T-helper 2 cell treated with Interferon-gamma antibody and Interleukin-4, amounts not matched to agents 5 μg/mL and 100 μg/mL, for 36 hours (primary cell): ENCODE data around the gene TMOD3.
"Not testable (repeated sequence)": the region's sequence is repeated elsewhere in the genome, so short reads cannot be mapped to it uniquely, and the experiment has no call there.

ENCODE experiments used
- DNase-seq: peaks from one replicate; pipeline ENCODE4 v3.0.0; 2021; ENCODE audit warnings: low spot score
- H3K27ac Mint-ChIP-seq: one replicate; pipeline ENCODE4 v1.8.0; 2021; ENCODE audit warnings: mild to moderate bottlenecking, mixed read lengths
- H3K27me3 Mint-ChIP-seq: one replicate; pipeline ENCODE4 v1.8.0; 2021; ENCODE audit warnings: low read depth, mixed read lengths
- H3K36me3 Mint-ChIP-seq: one replicate; pipeline ENCODE4 v1.8.0; 2021; ENCODE audit warnings: low read depth, mixed read lengths
- H3K4me1 Mint-ChIP-seq: one replicate; pipeline ENCODE4 v1.8.0; 2021; ENCODE audit warnings: low read depth, mixed read lengths
- H3K4me3 Mint-ChIP-seq: one replicate; pipeline ENCODE4 v1.8.0; 2022; ENCODE audit warnings: mild to moderate bottlenecking, moderate library complexity, mixed read lengths
- H3K9me3 Mint-ChIP-seq: one replicate; pipeline ENCODE4 v1.8.0; 2021; ENCODE audit warnings: mixed read lengths

The TMOD3 gene

GRCh38 chr15:51884517-51885236 lies 55.2 kb downstream of the TMOD3 start:
- Mint-ChIP-seq H3K36me3 (peaks cover 20% of the 10 kb centered on the region), H3K9me3 (no peaks in the 10 kb centered on the region), H3K27me3 (no peaks in the 10 kb centered on the region), H3K27ac (no peak overlapping the region), H3K4me3 (no peak overlapping the region), H3K4me1 (peaks cover 2% of the 10 kb centered on the region)
- DNase-seq: no peak

- H3K27ac Mint-ChIP-seq, H3K4me1 Mint-ChIP-seq, DNase-seq, H3K27me3 Mint-ChIP-seq, H3K4me3 Mint-ChIP-seq, H3K9me3 Mint-ChIP-seq: not testable (repeated sequence)
- H3K36me3 Mint-ChIP-seq: peaks cover 23% of the 10 kb centered on the region
These were observed 56.3 kb downstream of the TMOD3 start for GRCh38 chr15:51885758-51886157.

GRCh38 chr15:51887887-51888592 lies 58.6 kb downstream of the TMOD3 start:
- Mint-ChIP-seq H3K4me1 (peaks cover 2% of the 10 kb centered on the region), H3K9me3 (no peaks in the 10 kb centered on the region), H3K36me3 (peaks cover 32% of the 10 kb centered on the region), H3K27ac (no peak overlapping the region), H3K27me3 (no peaks in the 10 kb centered on the region), H3K4me3 (no peak overlapping the region)
- no peak for DNase-seq

- no peak overlapping the region for H3K27ac Mint-ChIP-seq
- H3K4me1 Mint-ChIP-seq: peaks cover 2% of the 10 kb centered on the region
- no peaks in the 10 kb centered on the region for H3K9me3 Mint-ChIP-seq
- H3K36me3 Mint-ChIP-seq: peaks cover 36% of the 10 kb centered on the region
- no peak overlapping the region for H3K4me3 Mint-ChIP-seq
- H3K27me3 Mint-ChIP-seq: no peaks in the 10 kb centered on the region
- DNase-seq: no peak
These were observed 59.2 kb downstream of the TMOD3 start for GRCh38 chr15:51888593-51889195.

- Mint-ChIP-seq H3K27me3 (no peaks in the 10 kb centered on the region), H3K9me3 (no peaks in the 10 kb centered on the region), H3K27ac (no peak overlapping the region), H3K4me1 (peaks cover 1% of the 10 kb centered on the region), H3K36me3 (peaks cover 34% of the 10 kb centered on the region), H3K4me3 (no peak overlapping the region)
- no peak for DNase-seq
These were observed 60.0 kb downstream of the TMOD3 start for GRCh38 chr15:51889486-51889885.

- H3K27ac Mint-ChIP-seq: no peak overlapping the region
- H3K36me3 Mint-ChIP-seq: peaks cover 53% of the 10 kb centered on the region
- no peaks in the 10 kb centered on the region for H3K27me3 Mint-ChIP-seq
- no peak overlapping the region for H3K4me3 Mint-ChIP-seq
- DNase-seq: no peak
- peaks cover 1% of the 10 kb centered on the region for H3K4me1 Mint-ChIP-seq
- no peaks in the 10 kb centered on the region for H3K9me3 Mint-ChIP-seq
These were observed 75.0 kb downstream of the TMOD3 start for GRCh38 chr15:51904421-51904820.

GRCh38 chr15:51904931-51905330 lies 75.5 kb downstream of the TMOD3 start:
- no peak overlapping the region for H3K27ac Mint-ChIP-seq

GRCh38 chr15:51907136-51907862 lies 77.8 kb downstream of the TMOD3 start:
- DNase-seq: no peak
- Mint-ChIP-seq H3K4me1 (peaks cover 1% of the 10 kb centered on the region), H3K27ac (no peak overlapping the region), H3K36me3 (peaks cover 44% of the 10 kb centered on the region), H3K4me3 (no peak overlapping the region), H3K27me3 (no peaks in the 10 kb centered on the region), H3K9me3 (no peaks in the 10 kb centered on the region)

More at GRCh38 chr15:51904931-51905330, 75.5 kb downstream of the TMOD3 start:
- no peaks in the 10 kb centered on the region for H3K9me3 Mint-ChIP-seq
- H3K36me3 Mint-ChIP-seq: peaks cover 52% of the 10 kb centered on the region
- no peaks in the 10 kb centered on the region for H3K27me3 Mint-ChIP-seq
- no peak overlapping the region for H3K4me3 Mint-ChIP-seq
- peaks cover 1% of the 10 kb centered on the region for H3K4me1 Mint-ChIP-seq
- no peak for DNase-seq

- H3K27ac Mint-ChIP-seq: no peak overlapping the region
These were observed 78.9 kb downstream of the TMOD3 start for GRCh38 chr15:51908316-51908715.

GRCh38 chr15:51909584-51909983 lies 80.1 kb downstream of the TMOD3 start:
- Mint-ChIP-seq H3K27ac (no peak overlapping the region), H3K36me3 (peaks cover 42% of the 10 kb centered on the region), H3K27me3 (no peaks in the 10 kb centered on the region), H3K4me1 (peaks cover under 1% of the 10 kb centered on the region), H3K9me3 (no peaks in the 10 kb centered on the region), H3K4me3 (no peak overlapping the region)
- DNase-seq: no peak

More at GRCh38 chr15:51908316-51908715, 78.9 kb downstream of the TMOD3 start:
- Mint-ChIP-seq H3K4me1 (peaks cover 1% of the 10 kb centered on the region), H3K36me3 (peaks cover 43% of the 10 kb centered on the region), H3K27me3 (no peaks in the 10 kb centered on the region), H3K9me3 (no peaks in the 10 kb centered on the region), H3K4me3 (no peak overlapping the region)
- no peak for DNase-seq

- no peak overlapping the region for H3K4me3 Mint-ChIP-seq
- no peak for DNase-seq
- no peaks in the 10 kb centered on the region for H3K4me1 Mint-ChIP-seq
- H3K9me3 Mint-ChIP-seq: no peaks in the 10 kb centered on the region
- H3K27me3 Mint-ChIP-seq: no peaks in the 10 kb centered on the region
- no peak overlapping the region for H3K27ac Mint-ChIP-seq
- H3K36me3 Mint-ChIP-seq: peaks cover 39% of the 10 kb centered on the region
These were observed 83.1 kb downstream of the TMOD3 start for GRCh38 chr15:51912528-51912927.

- Mint-ChIP-seq H3K27me3 (no peaks in the 10 kb centered on the region), H3K4me1 (no peaks in the 10 kb centered on the region), H3K4me3 (no peak overlapping the region), H3K27ac (no peak overlapping the region), H3K9me3 (no peaks in the 10 kb centered on the region), H3K36me3 (peaks cover 23% of the 10 kb centered on the region)
- DNase-seq: no peak
These were observed 88.0 kb downstream of the TMOD3 start for GRCh38 chr15:51917493-51917892.

GRCh38 chr15:51924156-51925068 lies 95.0 kb downstream of the TMOD3 start:
- H3K4me3 Mint-ChIP-seq: no peak overlapping the region
- no peak for DNase-seq
- H3K27ac Mint-ChIP-seq: no peak overlapping the region
- H3K9me3 Mint-ChIP-seq: no peaks in the 10 kb centered on the region
- no peaks in the 10 kb centered on the region for H3K4me1 Mint-ChIP-seq
- peaks cover 22% of the 10 kb centered on the region for H3K36me3 Mint-ChIP-seq
- no peaks in the 10 kb centered on the region for H3K27me3 Mint-ChIP-seq
